IPS DF 4.7 (cell line): ENCODE measurements around the gene RAI14.

ENCODE experiments used
- DNase-seq: peaks from one replicate; pipeline ENCODE4 v3.0.0-alpha.2; 2013; ENCODE audit warnings: low spot score; ENCODE audit errors: extremely low read depth

The RAI14 gene

DNA sequence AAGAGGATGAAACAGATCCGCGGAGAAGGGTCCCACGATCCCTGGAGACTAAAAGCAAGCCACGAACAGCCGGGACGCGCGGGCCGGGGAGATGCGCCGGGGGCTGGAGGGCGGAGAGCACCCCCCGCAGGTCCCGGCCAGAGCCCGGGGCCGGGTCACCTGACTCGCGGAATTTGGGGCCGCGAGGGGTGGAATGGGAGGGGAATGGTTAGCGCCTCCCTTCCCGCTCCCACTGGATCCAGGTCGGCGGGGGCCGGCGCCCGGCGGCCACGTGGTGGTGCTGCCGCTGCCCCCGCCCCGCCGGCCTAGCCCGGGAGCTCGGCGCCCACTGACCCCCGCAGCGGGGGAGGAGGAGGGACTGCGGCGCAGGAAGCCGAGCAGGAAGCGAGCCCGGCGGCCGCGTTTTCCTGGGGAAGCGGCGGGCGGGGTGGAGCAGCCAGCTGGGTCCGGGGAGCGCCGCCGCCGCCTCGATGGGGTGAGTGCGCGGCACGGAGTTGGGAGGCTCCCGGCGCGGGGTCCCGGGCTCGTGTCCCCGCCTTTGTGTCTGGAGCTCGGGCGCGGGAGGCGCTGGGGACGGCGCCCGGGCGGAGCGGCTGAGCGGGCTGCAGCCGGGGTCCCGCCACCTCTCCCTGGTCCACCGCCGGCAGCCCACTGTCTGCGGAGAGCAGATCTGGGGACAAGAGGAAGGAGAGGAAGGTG lies at the start of gene RAI14:
RAI14 (plus strand) TSS at position 328 of the 699 bp plus-strand sequence. CDS start 30,592 bp downstream, outside the sequence.
- DNase-seq: no peak

DNA sequence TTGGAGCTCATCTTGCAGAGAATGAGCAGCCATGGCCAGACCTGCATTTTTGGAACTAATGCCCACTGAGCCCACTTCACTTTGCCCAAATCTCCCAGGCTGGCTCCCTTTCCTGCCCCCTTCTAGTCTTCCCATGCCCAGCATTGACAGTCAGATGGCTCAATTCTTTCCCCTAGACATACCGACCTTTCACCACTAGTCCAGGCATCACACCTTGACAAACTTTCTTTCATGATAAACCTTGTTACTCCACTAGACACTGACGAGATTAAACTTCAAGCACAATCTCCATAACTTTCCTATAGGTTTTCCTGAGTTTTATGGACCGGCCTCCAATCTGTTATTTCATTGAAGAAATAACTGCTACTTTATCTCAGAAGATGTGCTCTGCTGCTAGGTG lies 47.8 kb upstream of the RAI14 start:
- no peak for DNase-seq

DNA sequence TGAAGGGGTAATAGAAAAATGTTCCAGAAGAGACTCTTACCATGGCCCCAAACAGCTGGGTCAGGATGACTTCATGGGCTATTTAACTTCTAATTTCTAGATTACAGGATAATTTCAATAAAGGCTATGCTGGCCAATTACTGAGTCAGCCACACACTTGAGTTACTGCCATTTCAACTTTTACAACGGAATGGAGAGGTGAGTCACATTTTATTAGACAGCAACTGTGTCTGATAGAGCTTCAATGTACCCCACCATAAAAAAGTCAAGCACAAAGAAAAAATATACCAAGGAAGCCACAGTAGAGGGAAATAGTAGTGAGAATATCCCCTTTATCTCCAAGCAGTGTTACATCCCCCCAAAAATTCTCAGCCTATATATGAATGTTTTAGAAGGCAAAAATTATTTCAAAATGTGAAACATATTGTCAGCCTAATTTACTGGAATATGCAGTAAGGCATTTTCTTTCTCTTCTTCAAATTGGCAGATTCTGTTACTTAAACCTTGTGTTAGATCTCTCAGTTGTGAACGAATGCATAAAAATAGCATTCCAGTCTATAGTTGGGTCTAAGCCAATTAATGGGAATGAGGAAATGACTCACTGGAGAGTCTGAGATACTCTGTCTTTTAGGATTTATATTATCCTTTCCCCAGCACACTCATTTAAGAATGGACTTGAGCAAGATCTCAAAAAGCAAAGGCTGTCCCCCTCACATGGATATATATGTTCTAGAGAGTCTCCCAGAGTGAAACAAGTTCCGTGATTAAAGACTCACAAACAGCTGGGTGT lies 47.1 kb upstream of the RAI14 start:
- DNase-seq: no peak

DNA sequence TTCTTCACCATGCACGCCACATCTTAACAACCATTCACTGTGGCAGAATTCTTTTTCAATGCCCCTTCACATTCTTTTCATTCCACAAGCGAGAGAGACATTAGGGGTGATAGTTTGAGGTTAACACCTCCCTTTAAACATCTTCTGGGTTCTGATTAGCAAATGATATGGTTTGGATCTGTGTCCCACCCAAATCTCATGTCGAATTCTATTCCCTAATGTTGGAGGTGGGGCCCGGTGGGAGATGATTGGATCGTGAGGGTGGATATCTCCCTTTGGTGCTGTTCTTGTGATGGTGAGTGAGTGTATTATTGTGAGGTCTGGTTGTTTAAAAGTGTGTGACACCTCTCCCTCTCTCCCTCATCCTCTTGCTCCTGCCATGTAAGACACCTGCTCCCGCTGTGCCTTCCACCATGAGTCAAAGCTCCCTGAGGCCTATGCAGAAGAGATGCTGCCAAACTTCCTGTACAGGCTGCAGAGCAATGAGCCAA lies 46.1 kb upstream of the RAI14 start:
- DNase-seq: no peak

DNA sequence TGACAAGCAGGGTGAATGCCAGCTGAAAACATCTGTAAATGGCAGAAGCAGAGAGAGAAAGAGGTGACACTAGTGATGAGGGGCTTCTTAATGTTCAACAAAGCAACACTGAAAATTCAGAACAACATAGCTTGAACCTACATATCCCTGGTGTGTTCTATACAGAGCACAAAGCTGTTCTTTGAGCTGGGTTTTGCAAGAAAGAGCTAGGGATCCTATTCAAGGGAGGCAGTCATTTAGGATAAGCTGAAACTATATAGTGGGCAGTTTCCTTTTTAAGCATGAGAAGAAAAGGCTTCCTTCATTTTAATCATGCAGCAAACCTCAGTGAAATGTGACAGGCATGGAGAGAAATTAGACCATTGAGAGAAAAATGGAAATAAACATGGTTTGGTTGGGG lies 45.6 kb upstream of the RAI14 start:
- DNase-seq: no peak

DNA sequence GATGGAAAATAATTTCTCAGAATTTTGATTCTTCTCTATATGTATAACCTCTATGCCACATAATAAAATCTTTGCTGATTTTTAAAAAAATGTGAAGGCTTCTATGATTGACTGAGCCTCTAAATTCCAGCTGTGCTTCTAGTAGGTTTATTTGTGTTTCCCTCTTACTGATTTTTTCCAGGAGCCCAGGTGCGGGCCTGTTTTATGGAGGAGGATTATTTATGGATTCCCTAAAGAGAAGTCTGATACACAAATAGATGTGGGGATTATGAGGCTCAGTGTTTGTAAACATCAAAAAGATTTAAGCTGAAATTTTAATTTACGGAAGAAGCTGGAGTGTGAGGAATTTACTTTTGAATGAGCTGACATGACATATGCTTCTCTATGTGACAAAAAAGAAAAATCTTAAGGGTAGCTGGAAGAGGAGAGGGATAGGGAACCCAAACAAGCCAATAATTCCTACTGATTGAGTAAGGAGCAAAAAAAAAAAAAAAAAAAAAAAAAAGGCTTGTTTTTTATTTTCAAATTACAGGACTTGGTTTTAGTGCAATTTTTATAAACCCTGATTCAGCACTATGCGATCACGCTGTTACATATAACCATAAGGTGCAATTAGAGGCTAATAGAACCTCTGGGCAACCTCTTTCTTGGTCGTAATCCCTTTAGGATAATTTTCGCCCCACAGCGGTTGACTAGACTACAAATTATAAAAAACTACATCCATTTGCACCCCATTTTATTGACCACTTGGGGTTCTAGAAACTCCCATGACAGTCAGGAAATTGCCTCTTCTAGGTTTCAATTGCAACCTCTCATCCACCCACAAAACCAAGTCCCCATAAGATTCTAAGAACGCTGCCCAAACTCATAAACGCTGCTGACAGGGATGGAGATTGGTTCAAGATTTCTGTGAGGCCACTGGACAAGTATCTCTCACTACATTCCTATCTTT lies 44.4 kb upstream of the RAI14 start:
- no peak for DNase-seq

DNA sequence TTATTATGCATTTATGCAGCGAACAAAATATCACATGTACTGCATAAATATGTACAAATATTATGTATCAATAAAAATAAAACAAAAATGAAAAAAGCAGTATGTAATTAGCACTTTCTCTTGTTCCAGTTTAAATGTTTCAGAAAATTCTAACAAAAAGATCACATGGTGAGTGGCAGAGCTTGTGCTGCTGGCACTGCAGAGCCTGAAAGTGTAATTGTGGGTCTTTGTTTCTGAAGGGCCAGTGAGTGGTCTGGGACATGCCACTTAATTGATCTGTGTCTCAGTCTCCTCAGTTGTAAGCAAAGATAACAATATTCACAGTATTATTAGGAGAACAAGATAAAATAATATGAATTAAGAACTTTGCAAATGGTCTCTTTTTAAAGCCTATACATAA lies 39.5 kb upstream of the RAI14 start:
- DNase-seq: no peak

DNA sequence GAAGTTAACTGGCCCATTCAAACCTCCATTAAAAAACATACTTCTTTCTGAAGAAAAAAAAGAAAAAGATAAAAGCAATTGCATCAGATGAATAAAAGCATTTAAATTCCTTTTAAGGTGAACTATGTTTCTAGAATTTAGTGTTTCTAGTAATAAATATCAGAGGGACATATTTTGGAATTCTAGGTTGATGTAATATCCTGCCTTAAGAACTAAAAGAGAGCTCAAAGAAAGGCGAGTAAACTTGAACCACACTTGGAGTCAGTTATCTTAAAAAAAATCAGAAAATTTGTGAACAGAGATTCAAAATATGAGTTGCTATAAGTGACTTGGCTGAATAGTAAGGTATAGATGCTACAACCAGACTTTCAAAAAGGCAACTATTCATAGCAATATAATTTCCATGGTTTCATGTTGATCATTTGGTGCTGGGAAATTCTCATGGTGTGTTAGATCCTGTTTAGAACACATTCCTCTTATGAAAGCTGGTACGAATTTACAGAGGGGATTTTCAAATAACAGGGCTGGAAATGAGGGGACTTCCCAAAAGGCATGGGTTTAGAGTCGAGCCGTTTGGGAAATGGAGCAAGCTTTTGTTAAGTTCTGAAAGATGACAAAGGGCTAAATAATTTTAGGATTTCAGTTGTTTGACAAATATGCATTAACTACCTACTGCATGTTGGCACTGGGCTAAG lies 37.6 kb upstream of the RAI14 start:
- no peak for DNase-seq

DNA sequence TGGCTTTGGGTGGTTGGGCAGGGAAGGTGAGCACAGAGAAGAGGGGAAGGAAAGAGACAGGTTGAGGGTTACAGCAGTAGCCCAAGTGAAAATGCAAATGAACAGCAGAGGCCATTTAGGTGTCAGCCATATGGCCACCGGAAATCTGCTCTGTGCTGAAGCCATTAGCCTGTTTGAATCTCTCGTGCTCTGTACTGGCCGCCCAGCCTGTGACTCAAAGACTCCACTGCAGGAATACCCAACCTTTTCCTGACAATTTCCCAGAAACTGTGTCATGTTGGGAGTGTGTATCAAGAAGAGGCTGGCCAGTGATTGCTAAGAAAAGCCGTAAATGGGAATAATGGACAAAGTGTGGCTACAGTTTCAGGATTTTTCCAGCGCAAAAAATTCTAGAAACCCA lies 35.9 kb upstream of the RAI14 start:
- DNase-seq: no peak

DNA sequence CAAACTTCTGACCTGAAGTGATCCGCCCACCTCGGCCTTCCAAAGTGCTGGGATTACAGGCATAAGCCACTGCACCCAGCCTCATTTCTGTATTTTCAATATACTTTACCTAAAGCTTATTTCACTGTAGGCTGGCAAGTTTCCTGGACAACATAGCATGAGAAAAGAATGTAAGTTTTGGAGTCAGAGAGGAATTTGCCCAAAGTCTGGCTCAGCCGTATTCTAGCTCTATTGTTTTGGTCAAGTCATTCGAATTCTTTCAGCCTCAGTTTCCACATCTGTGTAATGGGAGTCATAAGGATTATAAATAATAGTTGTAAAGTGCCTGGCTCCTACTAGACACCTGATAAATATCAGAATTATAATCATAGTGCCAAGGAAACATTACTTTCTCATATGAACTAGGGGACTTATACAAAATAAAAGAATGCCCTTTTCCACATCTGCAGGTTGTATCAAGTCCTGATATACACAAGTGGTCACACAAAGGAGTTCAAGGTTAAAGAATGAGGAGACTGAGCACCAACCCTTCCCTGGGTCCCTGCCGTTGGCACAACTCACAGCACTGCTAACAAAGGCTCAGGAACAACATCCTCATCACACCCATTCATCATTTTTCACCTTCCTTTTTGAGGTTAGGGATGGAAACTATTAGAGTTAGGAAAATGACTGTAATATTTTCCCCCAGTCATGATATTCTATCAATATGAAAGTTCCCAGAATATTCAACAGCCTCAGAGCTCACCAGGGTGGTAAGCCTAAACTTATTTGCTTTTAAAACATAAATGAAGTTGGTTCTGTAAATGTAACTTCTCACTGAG lies 34.6 kb upstream of the RAI14 start:
- no peak for DNase-seq

DNA sequence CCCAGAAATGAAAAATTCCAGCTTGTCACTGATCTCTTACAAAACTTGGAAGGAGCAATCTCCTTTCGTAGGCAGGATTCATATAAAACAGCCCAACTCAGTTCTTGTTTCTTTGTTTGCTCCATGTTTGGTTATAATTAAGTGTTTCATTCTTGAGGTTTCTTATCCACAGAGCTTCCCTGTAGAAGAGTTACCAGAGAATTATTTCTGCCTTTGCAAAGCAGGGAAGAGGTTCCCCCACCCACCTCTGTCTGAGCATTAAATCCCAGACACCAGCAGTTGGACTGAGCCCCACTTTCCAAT lies 34.1 kb upstream of the RAI14 start:
- DNase-seq: no peak

DNA sequence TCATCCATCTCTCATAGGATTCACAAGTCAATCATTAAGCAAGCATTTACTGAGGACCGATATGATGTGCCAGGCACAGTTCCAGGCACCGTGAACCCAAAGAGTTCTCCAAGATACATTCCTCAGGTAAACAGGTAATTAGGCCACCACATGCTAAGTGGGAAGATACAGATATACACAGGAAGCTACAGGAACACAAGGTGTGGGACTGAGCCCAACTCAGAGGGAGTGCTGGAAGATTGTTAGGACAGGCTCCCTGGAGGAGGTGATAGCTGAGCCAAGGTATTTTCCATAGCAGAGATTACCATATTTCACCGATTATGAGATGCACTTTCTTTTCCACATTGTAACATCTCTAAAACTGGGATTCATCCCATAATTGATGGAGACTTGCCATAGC lies 31.4 kb upstream of the RAI14 start:
- no peak for DNase-seq

DNA sequence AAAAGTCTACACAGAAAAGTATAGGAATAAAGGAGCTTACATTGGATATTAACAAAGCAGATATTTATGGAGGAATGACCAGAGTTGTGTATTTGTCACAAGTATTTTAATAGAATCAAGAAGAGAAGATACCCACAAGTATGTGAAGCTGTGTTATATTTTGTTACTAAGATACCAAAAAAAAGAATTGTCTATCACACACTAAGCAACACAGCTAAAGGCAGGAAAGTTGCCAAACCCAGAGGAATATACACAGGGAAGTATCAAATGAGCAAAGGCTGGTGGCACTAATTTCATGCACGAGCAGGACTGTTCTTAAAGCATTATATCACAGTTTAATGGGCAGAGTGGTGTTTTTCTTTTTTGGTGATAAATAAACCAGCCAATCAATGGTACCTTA lies 30.9 kb upstream of the RAI14 start:
- no peak for DNase-seq

DNA sequence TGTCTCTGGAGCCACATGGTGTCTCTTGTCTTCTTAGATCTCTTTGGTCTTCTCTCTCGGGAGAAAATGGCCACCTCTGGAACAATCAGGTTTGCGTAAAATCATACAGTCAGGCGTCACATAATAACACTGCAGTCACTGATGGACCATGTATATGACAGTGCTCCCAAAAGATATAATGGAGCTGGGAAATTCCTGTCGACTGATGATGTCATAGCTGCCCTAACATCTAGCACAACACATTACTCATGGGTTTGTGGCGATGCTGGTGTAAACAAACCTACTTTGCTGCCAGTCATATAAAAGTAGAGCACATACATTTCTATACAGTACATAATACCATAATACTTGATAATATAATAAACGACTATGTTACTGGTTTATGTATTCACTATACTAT lies 30.1 kb upstream of the RAI14 start:
- DNase-seq: no peak

DNA sequence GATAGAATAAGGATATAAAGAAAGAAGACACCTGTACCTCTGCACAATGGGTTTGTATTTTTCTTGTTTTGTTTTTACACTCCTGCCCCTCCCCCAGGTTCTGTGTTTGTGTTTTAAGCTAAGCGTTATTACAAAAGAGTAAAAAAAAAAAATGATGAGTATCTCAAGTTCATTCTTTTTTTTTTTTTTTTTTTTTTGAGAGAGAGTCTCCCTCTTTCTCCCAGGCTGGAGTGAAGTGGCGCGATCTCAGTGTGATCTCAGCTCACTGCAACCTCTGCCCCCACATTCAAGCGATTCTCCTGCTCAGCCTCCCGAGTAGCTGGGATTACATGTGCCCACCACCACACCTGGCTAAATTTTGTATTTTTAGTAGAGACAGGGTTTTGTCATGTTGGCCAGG lies 29.4 kb upstream of the RAI14 start:
- no peak for DNase-seq

DNA sequence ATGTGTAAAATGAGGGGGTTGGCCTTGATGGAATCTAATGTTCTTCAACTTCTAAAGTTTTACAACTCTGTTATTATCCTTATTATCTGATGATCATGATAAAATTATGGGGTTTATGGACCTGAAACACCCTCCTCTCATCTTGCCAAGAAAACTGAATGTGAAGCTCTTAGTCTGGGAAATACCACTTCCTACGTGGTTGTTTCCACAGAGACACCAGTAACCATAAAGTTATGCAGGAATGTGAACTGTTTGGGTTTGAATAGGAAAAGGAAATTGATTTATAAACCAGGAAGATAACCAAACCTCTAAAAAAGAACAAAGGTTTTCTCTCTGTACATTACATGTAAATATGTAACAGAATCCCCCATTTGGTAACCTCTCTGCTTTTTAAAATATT lies 28.3 kb upstream of the RAI14 start:
- no peak for DNase-seq

DNA sequence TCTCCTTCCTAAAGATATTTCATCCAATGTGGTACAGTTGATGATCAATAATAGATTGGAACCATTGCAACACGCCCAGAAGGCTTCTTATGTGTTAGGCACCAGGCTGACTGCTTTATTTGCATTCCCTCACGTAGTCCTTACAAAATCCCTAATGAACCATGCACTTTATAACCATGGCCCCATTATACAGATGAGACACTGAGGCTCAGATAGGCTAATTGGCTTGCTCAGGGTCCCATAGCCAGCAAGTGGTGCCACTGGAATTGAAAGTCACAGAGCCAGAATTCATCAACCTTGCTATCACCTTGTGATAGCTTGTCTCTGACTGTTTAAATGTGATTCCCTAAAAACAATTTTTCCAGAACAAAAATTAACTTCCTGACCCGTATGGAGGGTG lies 27.8 kb upstream of the RAI14 start:
- no peak for DNase-seq

DNA sequence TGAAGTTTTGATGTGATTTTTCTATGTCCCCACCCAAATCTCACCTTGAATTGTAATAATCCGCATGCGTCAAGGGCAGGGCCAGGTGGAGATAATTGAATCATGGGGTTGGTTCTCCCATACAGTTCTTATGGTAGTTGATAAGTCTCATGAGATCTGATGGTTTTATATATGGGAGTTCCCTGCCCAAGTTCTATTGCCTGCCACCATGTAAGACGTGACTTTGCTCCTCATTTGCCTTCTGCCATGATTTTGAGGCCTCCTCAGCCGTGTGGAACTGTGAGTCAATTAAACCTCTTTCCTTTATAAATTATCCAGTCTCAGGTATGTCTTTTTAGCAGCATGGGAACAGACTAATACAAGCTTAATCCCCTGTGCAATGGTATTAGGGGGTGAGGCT lies 25.5 kb upstream of the RAI14 start:
- no peak for DNase-seq

DNA sequence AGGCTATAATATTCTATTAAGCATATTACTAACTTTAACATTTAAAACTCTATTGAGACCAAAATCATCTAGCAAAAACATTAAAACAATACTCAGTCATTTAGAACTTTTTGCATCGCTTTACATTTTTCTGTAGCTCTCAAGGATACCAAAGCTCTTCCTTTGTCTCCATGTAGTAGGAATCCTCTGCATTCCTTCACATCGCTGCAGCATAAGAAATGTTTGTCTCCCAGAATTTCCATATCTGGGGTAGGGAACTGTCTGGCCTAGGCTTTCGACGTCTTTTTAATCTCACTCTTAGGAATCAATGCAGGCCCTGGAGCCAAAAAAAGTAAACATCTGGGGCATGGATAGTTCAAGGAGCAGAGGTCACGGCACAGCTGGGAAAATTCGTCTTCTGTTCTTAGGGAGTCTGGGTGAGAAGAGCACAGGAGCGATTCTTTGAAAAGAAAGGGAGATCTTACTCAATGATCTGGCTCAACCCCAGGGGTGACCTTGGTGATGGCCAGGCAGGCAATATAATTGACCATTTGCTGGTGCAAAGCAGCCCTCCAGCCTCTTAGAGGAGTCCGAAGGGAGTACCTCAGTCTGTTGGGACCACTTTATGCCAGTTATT lies 23.2 kb upstream of the RAI14 start:
- no peak for DNase-seq
